Activated gamma-delta T cell (primary cell): ENCODE measurements around the gene DEFB118.
"Not testable (repeated sequence)": the region's sequence is repeated elsewhere in the genome, so short reads cannot be mapped to it uniquely, and the experiment has no call there.

Experiments
- DNase-seq: peaks from one replicate; lab custom pipeline; 2025; lab: John Stamatoyannopoulos, UW
- total RNA-seq, 2 donors: gene quantifications; one replicate each; lab custom pipeline; 2026; lab: John Stamatoyannopoulos, UW

The DEFB118 gene, protein sequence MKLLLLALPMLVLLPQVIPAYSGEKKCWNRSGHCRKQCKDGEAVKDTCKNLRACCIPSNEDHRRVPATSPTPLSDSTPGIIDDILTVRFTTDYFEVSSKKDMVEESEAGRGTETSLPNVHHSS
- total RNA-seq = 0 reads per million in 2 donors

DNA sequence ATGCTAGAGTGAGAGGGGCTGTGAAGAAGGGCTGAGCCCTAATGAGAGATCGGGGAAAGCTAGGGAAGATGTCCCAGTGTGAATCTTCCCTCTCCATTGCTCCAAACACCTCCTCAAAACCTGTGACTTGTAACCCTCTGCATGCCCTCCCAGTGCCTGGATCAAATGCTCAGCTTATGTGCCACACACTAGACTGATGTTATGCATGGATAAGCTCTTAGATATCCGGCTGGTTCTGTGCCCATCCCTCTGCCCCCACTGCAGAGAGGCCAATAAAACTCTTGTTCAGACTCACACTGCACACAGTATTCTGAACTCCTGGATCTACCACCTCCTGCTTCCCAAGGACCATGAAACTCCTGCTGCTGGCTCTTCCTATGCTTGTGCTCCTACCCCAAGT, at the start of gene DEFB118:
TSS of gene DEFB118 (plus strand) at position 301 of the 400 bp plus-strand sequence. CDS start at position 351, 50 bp downstream.
- DNase-seq = no peak

DNA sequence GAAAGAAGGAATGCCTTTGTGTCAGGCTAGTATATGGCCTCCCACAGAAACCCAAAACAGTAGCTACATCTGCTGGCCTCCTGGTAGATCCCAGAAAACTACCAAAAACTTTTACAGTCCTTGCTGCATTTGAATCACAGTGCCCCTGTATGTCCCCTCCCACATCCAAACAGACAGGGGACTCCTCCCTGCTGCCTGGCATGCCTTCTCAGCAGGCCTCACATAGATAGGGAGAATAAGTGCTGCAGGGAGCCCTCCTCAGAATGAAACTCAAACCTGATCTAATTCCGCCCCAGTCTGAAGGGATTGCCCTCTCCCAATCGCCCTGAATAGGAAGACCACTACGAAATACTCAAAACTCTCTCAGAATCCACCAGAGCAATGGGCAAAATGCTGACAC, 45.9 kb upstream of the DEFB118 start:
- DNase-seq = no peak

DNA sequence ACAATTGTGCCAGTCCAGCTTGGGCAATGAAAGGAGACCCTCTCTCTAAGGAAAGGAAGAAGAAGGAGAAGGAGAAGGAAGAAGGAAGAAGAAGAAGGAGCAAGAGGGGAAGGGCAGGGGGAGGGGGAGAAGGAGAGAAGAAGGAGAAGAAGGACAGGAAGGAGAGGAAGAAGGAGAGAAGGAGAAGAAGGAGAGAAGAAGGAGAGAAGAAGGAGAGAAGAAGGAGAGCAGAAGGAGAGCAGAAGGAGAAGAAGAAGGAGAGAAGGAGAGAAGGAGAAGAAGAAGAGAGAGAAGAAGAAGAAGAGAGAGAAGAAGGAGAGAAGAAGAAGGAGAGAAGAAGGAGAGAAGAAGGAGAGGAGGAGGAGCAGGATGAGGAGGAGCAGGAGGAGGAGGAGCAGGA, 37.5 kb upstream of the DEFB118 start:
- DNase-seq = no peak

DNA sequence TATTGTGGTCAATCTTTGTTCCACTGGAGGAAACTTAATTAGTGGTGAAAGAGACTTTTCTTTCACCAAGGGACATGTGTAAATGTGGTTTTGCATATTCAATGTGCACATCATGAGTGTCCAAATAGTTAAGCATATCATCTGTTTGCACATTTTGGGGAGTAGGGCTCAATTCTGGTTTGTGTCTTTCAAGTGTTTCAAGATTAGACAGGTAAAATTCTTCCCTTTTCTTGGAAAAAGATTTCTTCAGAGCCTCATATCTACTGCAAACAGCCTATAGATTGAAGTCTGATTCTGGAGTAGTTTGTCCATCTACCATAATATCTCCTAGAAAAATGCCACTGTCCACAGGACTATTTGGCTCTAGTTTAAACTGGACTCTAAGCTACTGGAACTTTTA, 26.9 kb upstream of the DEFB118 start:
- no peak for DNase-seq

DNA sequence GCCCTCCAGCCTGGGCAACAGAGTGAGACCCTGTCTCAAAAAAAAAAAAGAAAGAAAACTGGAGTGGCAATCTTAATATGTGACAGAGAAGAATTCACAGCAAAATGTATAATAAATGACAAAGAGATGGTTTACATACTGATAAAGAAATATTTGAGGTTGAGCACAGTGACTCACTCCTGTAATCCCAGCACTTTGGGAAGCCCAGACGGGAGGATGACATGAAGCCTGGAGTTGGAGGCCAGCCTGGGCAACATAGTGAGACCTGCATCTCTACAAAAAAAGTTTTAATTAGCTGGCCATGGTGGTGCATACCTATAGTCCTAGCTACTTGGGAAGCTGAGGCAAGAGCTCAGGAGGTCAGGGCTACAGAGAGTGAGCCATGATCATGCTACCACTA, 12.4 kb upstream of the DEFB118 start:
- DNase-seq = no peak

DNA sequence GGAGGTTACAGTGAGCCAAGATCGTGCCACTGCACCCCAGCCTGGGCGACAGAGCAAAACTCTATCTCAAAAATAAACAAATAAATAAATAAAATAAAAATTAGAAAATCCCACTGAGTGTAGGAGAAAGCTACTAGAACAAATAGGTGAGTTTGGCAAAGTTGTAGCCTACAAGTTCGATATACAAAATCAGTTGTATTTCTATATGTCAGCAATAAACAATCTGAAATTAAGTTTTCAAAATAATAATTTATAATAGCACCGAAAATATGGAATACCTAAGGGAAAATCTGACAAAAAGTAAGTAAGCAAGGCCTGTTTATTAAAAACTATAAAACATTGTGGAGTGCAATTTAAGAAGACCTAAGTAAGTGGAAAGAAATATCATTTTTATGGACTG, 5.1 kb upstream of the DEFB118 start:
- DNase-seq = no peak

DNA sequence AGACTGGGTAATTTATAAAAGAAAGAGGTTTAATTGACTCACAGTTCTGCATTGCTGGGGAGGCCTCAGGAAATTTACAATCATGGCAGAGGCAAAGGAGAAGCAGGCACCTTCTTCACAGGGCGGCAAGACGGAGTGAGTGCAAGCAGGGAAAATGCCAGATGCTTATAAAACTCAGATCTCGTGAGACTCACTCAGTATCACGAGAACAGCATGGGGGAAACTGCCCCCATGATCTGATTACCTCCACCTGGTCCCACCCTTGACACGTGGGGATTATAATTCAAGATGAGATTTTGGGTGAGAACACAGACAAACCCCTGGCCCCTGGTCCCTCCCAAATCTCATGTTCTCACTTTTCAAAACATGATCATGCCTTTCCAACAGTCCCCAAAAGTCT, 4.1 kb upstream of the DEFB118 start:
- not testable (repeated sequence) for DNase-seq

DNA sequence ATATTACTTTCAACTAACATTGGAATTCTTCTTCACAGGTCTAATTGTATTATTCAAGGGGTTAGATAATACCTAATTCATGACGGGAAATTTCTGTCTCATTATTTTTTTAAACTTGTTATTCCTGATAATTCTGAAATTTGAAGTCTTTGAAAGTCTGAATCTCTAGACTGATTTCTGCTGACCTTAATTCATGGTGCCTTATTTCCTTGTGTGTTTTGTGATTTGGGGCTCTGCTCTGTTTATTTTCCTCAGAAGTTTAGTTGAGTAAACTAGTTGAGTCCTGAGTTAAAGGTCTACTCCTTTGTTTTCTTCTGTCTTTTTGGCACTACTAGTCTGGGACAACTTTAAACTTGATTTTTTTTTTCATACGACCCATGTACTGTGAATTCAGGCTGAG, 5.9 kb downstream of the DEFB118 start:
- DNase-seq = no peak

DNA sequence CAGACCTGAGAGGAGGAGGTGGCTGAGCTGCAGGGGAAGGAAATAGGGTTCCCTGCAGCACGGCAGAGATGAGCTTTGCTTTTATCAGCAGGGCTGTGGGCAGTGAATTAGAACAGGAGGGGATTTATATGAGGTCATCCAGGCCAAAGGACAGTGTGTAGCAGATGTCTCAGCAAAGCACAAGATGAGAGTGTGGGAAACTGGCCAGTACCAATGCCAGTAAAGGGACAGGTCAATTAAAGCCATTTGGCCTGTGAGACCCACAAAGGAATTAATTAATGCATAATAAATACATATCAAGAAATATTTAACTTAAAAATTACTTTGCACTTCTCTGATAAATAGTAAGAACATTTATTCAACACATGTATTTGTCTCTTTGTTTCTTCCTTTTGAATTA, 22.1 kb downstream of the DEFB118 start, which contains the start of gene DEFB119:
TSS of gene DEFB119 (minus strand) at position 101 of the 400 bp plus-strand sequence. CDS start 107 bp downstream, outside the sequence.
- DNase-seq = no peak

DNA sequence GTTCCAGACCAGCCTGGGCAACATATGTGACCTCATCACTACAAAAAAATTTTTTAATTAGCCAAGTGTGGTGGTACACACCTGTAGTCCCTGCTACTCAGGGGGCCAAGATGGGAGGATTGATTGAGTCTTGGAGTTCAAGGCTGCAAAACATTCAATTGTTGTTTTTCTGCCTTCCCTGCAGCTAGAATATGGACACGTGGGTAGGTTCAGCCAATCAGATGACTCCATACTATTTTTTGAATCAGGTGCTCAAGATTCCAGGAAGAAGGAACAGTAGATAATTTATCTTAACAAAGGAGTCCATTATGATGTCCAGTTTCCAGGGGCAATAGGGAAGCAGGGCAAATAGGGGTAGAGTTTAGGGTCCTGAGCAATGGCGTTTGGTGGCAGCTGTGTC, 24.4 kb downstream of the DEFB118 start:
- DNase-seq = no peak

DNA sequence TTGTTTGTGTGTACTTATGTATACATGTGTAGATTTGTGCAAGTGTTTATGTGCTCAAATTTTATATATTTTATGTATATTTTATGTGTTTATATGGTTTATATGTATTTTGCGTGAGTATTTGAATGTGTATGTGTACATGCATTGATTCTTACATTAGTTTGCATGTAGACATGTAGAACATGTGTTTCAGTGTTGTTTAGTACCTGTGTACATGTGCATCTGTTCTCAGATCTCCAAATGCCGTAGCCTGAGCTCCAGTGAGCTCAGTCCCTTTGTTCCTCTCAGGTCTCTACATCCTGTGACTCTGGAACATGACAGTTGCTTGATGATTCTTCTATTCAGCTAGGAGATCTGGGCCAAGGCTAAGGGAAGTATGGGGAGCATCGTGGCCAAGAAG, 26.5 kb downstream of the DEFB118 start:
- DNase-seq = no peak

DNA sequence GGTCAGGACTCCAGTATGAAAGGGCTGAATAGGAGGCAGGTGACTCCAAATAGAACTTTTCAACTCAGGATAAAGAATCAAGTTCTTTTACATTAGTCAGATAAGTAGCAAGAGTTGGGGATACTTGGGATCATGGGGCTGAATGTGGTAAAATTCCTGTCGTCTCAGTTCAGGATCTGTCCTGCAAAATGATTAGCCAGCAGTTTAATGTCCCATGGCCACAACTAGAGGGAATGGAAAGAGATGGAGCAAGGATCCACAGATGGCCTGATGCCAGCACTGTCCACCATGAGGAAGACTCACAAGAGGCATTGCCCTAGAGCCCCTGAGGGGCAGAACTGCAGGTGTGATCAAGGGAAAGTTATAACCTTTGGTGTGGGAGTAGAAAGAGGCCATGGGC, 35.5 kb downstream of the DEFB118 start:
- no peak for DNase-seq

DNA sequence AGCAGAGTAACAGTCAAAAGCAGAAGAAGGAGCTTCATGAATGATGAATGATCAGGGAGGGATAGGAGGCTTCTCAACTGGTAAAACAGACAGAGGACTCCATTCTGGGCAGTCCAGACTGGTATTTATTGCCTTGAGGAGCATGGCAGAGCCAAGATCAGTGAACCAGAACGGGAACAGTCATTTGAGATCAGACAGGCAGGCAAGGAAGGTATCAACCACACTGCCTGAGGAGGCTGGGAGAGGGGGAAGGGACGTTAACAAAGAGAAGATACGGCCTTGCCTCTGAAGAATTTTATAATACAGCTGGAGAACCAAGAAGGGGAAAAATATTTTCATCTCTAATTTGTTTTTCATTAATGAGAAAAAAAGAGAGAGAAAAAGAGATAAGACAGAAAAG, 37.7 kb downstream of the DEFB118 start, which contains the start of gene DEFB121:
TSS of gene DEFB121 (minus strand) at position 101 of the 400 bp plus-strand sequence. CDS start at position 38, 63 bp downstream.
- no peak for DNase-seq

DNA sequence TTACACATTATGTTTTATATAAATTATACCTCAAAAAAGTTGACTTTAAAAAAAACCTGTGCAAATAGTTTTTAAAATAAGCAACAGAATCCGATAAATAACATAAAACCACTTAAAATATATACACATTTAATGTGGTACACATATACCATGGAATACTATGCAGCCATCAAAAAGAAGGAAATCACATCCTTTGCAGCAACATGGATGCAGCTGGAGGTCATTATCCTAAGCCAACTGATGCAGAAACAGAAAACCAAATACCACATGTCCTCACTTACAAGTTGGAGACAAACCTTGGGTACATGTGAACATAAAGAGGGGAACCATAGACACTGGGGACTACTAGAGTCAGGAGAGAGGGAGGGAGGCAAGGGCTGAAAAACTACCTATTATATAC, 41.6 kb downstream of the DEFB118 start:
- DNase-seq = no peak

DNA sequence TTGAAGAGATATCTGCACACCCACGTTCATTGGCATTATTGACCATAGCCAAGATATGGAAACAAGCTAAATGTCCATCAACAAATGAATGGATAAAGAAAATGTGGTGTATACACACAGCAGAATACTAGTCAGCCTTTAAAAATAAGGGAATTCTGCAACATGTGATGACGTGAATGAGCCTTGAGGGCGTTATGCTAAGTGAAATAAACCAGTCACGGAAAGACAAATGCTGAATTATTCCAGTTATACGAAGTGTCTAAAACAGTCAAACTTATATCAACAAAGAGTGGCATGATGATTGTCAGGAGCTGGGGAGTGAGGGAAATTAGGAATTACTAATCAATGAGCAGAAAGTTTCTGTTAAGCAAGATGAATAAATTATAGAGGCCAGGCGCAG, 46.0 kb downstream of the DEFB118 start:
- no peak for DNase-seq

DNA sequence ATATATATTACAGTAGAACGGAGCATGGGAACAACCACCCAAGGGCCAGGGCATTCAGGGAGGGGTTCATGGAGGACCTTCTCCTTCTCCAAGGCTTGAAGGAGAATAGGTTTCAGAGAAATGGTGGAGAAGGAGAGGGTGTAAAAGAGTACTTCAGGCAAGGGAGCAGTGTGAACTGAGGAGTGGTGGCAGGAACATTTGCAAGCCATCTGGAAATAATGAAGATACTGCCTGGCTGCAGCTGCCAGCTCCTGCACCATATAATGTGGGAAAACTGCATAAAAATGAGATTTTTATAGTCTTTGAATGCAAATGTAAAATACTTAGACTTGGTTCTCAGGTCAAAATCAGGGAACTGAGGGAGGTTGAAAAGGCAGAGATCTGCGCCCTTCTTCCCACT, 47.3 kb downstream of the DEFB118 start:
- DNase-seq = no peak

DNA sequence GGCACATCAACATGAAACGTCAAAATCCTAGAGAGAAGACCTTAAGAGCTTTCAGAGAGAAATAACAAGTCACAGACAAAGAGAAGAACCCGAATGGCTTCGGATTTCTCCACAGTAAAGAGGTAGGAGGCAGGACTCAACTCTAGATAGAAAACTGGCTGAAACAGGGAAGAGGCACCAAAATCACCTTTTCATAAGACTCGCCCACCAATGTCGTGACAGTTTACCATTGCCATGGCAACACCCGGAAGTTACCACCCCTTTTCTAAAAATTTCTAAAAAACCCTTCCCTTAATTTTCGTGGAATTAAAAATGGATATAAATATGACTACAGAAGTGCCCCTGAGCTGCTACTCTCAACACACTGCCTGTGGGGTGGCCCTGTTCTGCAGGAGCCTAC, 49.9 kb downstream of the DEFB118 start:
- DNase-seq = no peak
